Aortic smooth muscle cell (primary cell): ENCODE measurements around the gene ZNF318. TPM values are rescaled to one million over a fixed set of nuclear protein-coding genes. Genes with fewer than 3 reads are reported as not detected.

Experiments used
- total RNA-seq: library from RNA; depleted of rRNA; stranded (reverse); fragments of >200 nt; gene quantifications from 2 replicates; pipeline ENCODE4 v1.2.3, GENCODE V29; 2014

The ZNF318 gene
- total RNA-seq: 5.5 and 6.8 TPM in 2 replicates

GRCh38 chr6:43369174-43370002 lies at the start of gene ZNF318:
TSS of gene ZNF318 (minus strand) at chr6:43369647. CDS start at chr6:43369365, 282 bp downstream.

GRCh38 chr6:43308101-43308989 lies 61.1 kb downstream of the ZNF318 start, which contains the start of gene CRIP3:
TSS of gene CRIP3 (minus strand) at chr6:43308826. CDS start at chr6:43308792, 34 bp downstream.

GRCh38 chr6:43297644-43298564 lies 71.5 kb downstream of the ZNF318 start, which contains the start of gene SLC22A7:
TSS of gene SLC22A7 (plus strand) at chr6:43298260. CDS start at chr6:43298359, 99 bp downstream.

Other genes with a start within 250 kb of the ZNF318 start
- 14.5 and 15.7 TPM in 2 replicates for gene SRF, start 198.4 kb downstream of the ZNF318 start, total RNA-seq
- 21.3 and 23.7 TPM in 2 replicates for gene CUL9, start 187.5 kb downstream of the ZNF318 start, total RNA-seq
- 42.3 and 45.3 TPM in 2 replicates for gene DNPH1, start 140.2 kb downstream of the ZNF318 start, total RNA-seq
- under 0.01 TPM in 2 replicates for gene TTBK1, start 126.2 kb downstream of the ZNF318 start, total RNA-seq
- gene SLC22A7, start 71.4 kb downstream of the ZNF318 start, total RNA-seq: not detected in 2 replicates
- 0.13 and 0.19 TPM in 2 replicates for gene CRIP3, start 60.8 kb downstream of the ZNF318 start, total RNA-seq
- 20.3 and 23.0 TPM in 2 replicates for gene ABCC10, start 57.9 kb upstream of the ZNF318 start, total RNA-seq
- gene DLK2, start 85.9 kb upstream of the ZNF318 start, total RNA-seq: 0.12 TPM in 1 of 2 replicates, not detected in the other
- gene TJAP1, start 107.9 kb upstream of the ZNF318 start, total RNA-seq: 10.7 and 11.4 TPM in 2 replicates
- gene LRRC73, start 140.7 kb upstream of the ZNF318 start, total RNA-seq: 0.79 and 0.81 TPM in 2 replicates
- gene YIPF3, start 147.3 kb upstream of the ZNF318 start, total RNA-seq: 111 and 132 TPM in 2 replicates
- 20.0 and 26.4 TPM in 2 replicates for gene POLR1C, start 147.4 kb upstream of the ZNF318 start, total RNA-seq
- 12.7 and 19.7 TPM in 2 replicates for gene XPO5, start 206.4 kb upstream of the ZNF318 start, total RNA-seq
- 17.0 and 18.4 TPM in 2 replicates for gene POLH, start 206.5 kb upstream of the ZNF318 start, total RNA-seq